ENCODE data around the gene STAT5B. TPM values are rescaled to one million over a fixed set of nuclear protein-coding genes. Genes with fewer than 3 reads are reported as not detected.
"Not testable (repeated sequence)": the region's sequence is repeated elsewhere in the genome, so short reads cannot be mapped to it uniquely, and the experiment has no call there.

The STAT5B gene
- total RNA-seq, 4 donors from 2014 or later, result 57.6 to 72.6 (median 63.3) TPM

DNA sequence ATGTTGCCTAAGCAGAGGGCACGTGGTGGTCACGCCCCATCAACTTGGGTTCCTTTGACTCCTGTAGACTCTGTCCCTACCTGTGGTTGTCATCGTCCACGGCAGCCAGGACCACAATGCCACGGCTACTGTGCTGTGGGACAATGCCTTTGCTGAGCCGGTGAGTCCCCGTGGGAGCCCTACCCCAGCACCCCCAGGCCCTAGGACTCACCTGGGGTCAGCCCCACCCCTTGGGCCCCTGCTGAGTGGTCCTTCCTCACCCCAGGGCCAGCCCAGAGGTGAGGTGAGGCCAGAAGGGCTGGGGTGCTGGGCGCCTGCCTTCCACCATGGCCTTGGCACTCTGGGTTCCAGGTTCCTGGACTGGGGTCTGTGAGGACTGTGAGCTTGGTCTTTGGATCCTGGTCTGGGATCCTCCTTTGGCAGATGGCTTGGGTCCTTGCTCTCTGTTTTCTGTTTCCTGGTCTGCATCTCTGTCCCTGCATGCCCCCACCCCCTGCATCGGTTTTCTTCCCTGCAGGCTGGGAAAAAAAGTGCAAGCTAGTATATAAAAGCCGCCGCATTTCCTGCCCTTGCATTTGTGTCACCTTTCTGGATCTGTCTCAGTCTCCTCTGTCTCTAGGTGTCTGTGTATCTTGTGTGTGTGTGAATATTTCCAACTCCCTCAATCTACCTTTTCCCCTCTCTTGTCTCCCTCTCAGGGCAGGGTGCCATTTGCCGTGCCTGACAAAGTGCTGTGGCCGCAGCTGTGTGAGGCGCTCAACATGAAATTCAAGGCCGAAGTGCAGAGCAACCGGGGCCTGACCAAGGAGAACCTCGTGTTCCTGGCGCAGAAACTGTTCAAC is 29.6 kb upstream of the STAT5B start:
- peaks cover under 1 to 4% of the 10 kb centered on the region in 2 donors for H3K4me1 ChIP-seq
- TF ChIP-seq POLR2A (IDR thresholded peaks at IDR 0.05), result no peak
- TF ChIP-seq, protein P1, sequence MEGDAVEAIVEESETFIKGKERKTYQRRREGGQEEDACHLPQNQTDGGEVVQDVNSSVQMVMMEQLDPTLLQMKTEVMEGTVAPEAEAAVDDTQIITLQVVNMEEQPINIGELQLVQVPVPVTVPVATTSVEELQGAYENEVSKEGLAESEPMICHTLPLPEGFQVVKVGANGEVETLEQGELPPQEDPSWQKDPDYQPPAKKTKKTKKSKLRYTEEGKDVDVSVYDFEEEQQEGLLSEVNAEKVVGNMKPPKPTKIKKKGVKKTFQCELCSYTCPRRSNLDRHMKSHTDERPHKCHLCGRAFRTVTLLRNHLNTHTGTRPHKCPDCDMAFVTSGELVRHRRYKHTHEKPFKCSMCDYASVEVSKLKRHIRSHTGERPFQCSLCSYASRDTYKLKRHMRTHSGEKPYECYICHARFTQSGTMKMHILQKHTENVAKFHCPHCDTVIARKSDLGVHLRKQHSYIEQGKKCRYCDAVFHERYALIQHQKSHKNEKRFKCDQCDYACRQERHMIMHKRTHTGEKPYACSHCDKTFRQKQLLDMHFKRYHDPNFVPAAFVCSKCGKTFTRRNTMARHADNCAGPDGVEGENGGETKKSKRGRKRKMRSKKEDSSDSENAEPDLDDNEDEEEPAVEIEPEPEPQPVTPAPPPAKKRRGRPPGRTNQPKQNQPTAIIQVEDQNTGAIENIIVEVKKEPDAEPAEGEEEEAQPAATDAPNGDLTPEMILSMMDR (IDR thresholded peaks at IDR 0.05), result no peak
- H3K9me3 ChIP-seq, result no peaks in the 10 kb centered on the region
- H3K36me3 ChIP-seq, result peaks cover 28 to 42% of the 10 kb centered on the region in 2 donors
- 82 to 90% methylated on average over 16 to 18 of the region's 18 CpGs for WGBS, 2 donors
- DNase-seq, result no peak
- no peak overlapping the region for H3K4me3 ChIP-seq (replicated peaks in 1 of 3)
- intact Hi-C loops (cut with DNase I), result no loop called here
- no peaks in the 10 kb centered on the region for H3K27me3 ChIP-seq
- H3K27ac ChIP-seq, result no peak overlapping the region

- peaks cover 29 to 42% of the 10 kb centered on the region in 2 donors for H3K36me3 ChIP-seq
- WGBS, 2 donors, result 97 to 100% methylated on average over 5 to 6 of the region's 6 CpGs
- intact Hi-C loops (cut with DNase I), result not testable (repeated sequence)
These were observed 28.8 kb upstream of the STAT5B start for GRCh38 chr17:42305031-42305330.

GRCh38 chr17:42304187-42305030 is 28.2 kb upstream of the STAT5B start:
- no peak overlapping the region for H3K4me3 ChIP-seq (replicated peaks in 1 of 3)
- TF ChIP-seq, protein P1 (IDR thresholded peaks at IDR 0.05), result no peak
- no peak for TF ChIP-seq POLR2A (IDR thresholded peaks at IDR 0.05)
- H3K27me3 ChIP-seq, result no peaks in the 10 kb centered on the region
- WGBS, 2 donors, result 88 to 92% methylated on average over 12 to 15 of the region's 16 CpGs
- H3K27ac ChIP-seq, result no peak overlapping the region
- DNase-seq, result no peak
- H3K9me3 ChIP-seq, result no peaks in the 10 kb centered on the region
- H3K4me1 ChIP-seq, result no peaks in the 10 kb centered on the region
- intact Hi-C loops (cut with DNase I), result no loop called here
- peaks cover 29 to 42% of the 10 kb centered on the region in 2 donors for H3K36me3 ChIP-seq

More at GRCh38 chr17:42305031-42305330, 28.8 kb upstream of the STAT5B start:
- not testable (repeated sequence) for DNase-seq; H3K4me3 ChIP-seq (replicated peaks in 1 of 3); H3K9me3 ChIP-seq; H3K27me3 ChIP-seq; H3K27ac ChIP-seq; H3K4me1 ChIP-seq

- Histone ChIP-seq H3K4me3 (replicated peaks in 1 of 3) (no peak overlapping the region), H3K9me3 (no peaks in the 10 kb centered on the region), H3K27me3 (no peaks in the 10 kb centered on the region), H3K4me1 (no peaks in the 10 kb centered on the region), H3K27ac (no peak overlapping the region), H3K36me3 (peaks cover 29 to 42% of the 10 kb centered on the region in 2 donors)
- DNase-seq, result no peak
- 86 to 93% methylated on average over 3 of the region's 3 CpGs for WGBS, 2 donors
- intact Hi-C loops (cut with DNase I), result no loop called here
- TF ChIP-seq, protein P1 (IDR thresholded peaks at IDR 0.05), result no peak
- no peak for TF ChIP-seq POLR2A (IDR thresholded peaks at IDR 0.05)
These were observed 27.5 kb upstream of the STAT5B start for GRCh38 chr17:42303694-42304093.

GRCh38 chr17:42301022-42301421 is 24.8 kb upstream of the STAT5B start:
- TF ChIP-seq, protein P1 (IDR thresholded peaks at IDR 0.05), result no peak
- TF ChIP-seq POLR2A (IDR thresholded peaks at IDR 0.05), result no peak
- no peak overlapping the region for H3K27ac ChIP-seq
- intact Hi-C loops (cut with DNase I), result no loop called here
- DNase-seq, result no peak
- WGBS, 2 donors, result 86 to 89% methylated on average over 9 of the region's 9 CpGs
- no peaks in the 10 kb centered on the region for H3K4me1 ChIP-seq
- no peaks in the 10 kb centered on the region for H3K9me3 ChIP-seq
- no peaks in the 10 kb centered on the region for H3K27me3 ChIP-seq
- H3K4me3 ChIP-seq (replicated peaks in 1 of 3), result no peak overlapping the region
- H3K36me3 ChIP-seq, result peaks cover 28 to 42% of the 10 kb centered on the region in 2 donors

GRCh38 chr17:42299913-42300312 is 23.7 kb upstream of the STAT5B start:
- H3K36me3 ChIP-seq, result peaks cover 32 to 34% of the 10 kb centered on the region in 2 donors
- H3K27ac ChIP-seq; H3K4me1 ChIP-seq; H3K4me3 ChIP-seq (replicated peaks in 1 of 3); H3K27me3 ChIP-seq; DNase-seq; H3K9me3 ChIP-seq; intact Hi-C loops (cut with DNase I): not testable (repeated sequence)
- WGBS, 2 donors, result no CpG with 5 or more reads among the region's 17 CpGs

DNA sequence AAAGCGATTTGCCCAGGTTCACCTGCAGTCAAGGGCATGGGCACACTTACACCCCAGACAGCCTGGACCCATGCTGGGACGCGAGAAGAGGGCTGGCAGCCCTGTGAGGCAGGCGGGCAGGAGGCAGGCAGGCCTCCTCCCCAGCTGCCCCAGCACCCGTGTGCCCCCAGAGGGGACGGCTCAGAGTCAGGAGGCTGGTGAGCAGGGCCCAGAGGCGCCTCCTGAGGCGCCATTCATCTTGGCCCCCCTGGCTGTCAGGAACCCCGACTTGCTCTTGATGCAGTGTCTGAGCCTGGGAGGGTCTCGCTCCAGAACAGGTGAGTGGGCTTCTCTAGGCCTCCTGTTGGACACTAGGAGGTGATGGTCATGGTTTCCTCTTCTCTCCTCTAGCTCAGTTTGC is 23.2 kb upstream of the STAT5B start:
- H3K36me3 ChIP-seq, result peaks cover 28 to 29% of the 10 kb centered on the region in 2 donors
- H3K9me3 ChIP-seq; H3K27me3 ChIP-seq; intact Hi-C loops (cut with DNase I); H3K27ac ChIP-seq; DNase-seq; H3K4me3 ChIP-seq (replicated peaks in 1 of 3); H3K4me1 ChIP-seq: not testable (repeated sequence)
- WGBS, 2 donors, result 94 to 100% methylated on average over 5 to 8 of the region's 10 CpGs

- H3K36me3 ChIP-seq, result peaks cover 17 to 25% of the 10 kb centered on the region in 2 donors
- H3K9me3 ChIP-seq; H3K4me3 ChIP-seq (replicated peaks in 1 of 3); H3K27ac ChIP-seq; DNase-seq; H3K4me1 ChIP-seq; intact Hi-C loops (cut with DNase I); H3K27me3 ChIP-seq: not testable (repeated sequence)
- 88 to 93% methylated on average over 6 of the region's 10 CpGs for WGBS, 2 donors
These were observed 21.6 kb upstream of the STAT5B start for GRCh38 chr17:42297775-42298174.

Data from thyroid gland (tissue), 4 donors.